ENCODE results near the gene GPR87. TPM values are rescaled to one million over a fixed set of nuclear protein-coding genes. Genes with fewer than 3 reads are reported as not detected.

GPR87 gene
- total and polyA plus RNA-seq, 2 of the 4 experiments (the other 2 are of a cell fraction): 0.26 to 0.36 TPM

- TF ChIP-seq MAZ (IDR thresholded peaks at IDR 0.05; ENCODE audit: borderline replicate concordance, low read depth, low read length) (no peak), BHLHE40 (IDR thresholded peaks at IDR 0.05; ENCODE audit: low read depth, low read length) (no peak), FOS (IDR thresholded peaks at IDR 0.05; ENCODE audit: low read depth, low read length) (no peak), MXI1 (IDR thresholded peaks at IDR 0.05; ENCODE audit: borderline replicate concordance, low read depth, low read length) (no peak), CHD1 (IDR thresholded peaks at IDR 0.05; ENCODE audit: low read depth, low read length) (no peak), RCOR1 (IDR thresholded peaks at IDR 0.05; ENCODE audit: insufficient replicate concordance, low read length) (no peak), RAD21 (IDR thresholded peaks at IDR 0.05; ENCODE audit: low read length) (no peak), POLR2A (IDR thresholded peaks at IDR 0.05; ENCODE audit: low read depth, low read length) (no peak), CTCF (conservative IDR thresholded peaks at IDR 0.05; ENCODE audit: low read depth, low read length) (no peak), CEBPB (IDR thresholded peaks at IDR 0.05; ENCODE audit: low read depth, low read length) (no peak), MAFK (IDR thresholded peaks at IDR 0.05; ENCODE audit: low read depth, low read length) (no peak), USF2 (IDR thresholded peaks at IDR 0.05; ENCODE audit: low read depth, low read length) (no peak), ELK1 (IDR thresholded peaks at IDR 0.05; ENCODE audit: borderline replicate concordance, low read depth, low read length) (no peak), RFX5 (IDR thresholded peaks at IDR 0.05; ENCODE audit: low read depth, low read length) (no peak)
- H2BK20ac ChIP-seq (ENCODE audit: low read depth, low read length): no peak overlapping the region
- no peak overlapping the region for H2AK9ac ChIP-seq (replicated peaks; ENCODE audit: low read depth, low read length, poor library complexity)
- no peak overlapping the region for H4K5ac ChIP-seq (ENCODE audit: low read depth, low read length)
- no peak overlapping the region for H3K56ac ChIP-seq (ENCODE audit: extremely low read depth, insufficient read depth, low read length)
- no peak overlapping the region; the same call in 2 of the 3 replicates for H2BK15ac ChIP-seq (ENCODE audit: low read depth, low read length)
- CTCF ChIA-PET: no interaction called here
- no peaks in the 10 kb centered on the region for H3K36me3 ChIP-seq (ENCODE audit: control insufficient read depth, insufficient read depth, low read length)
- no peak overlapping the region for H4K8ac ChIP-seq (ENCODE audit: low read depth in 2 of 2, low read length in 2 of 2)
- intact Hi-C loops (cut with micrococcal nuclease): no loop called here
- no peak overlapping the region for H3K14ac ChIP-seq (replicated peaks; ENCODE audit: low read depth, low read length)
- H3K4me2 ChIP-seq (ENCODE audit: low read depth, low read length): no peak overlapping the region
- H3K18ac ChIP-seq (ENCODE audit: low read depth, low read length): no peak overlapping the region
- no peaks in the 10 kb centered on the region for H3K79me1 ChIP-seq (ENCODE audit: low read depth in 1 of 2, low read length in 2 of 2)
- no peaks in the 10 kb centered on the region for H4K20me1 ChIP-seq (ENCODE audit: insufficient read depth, low read length)
- H3K4ac ChIP-seq (ENCODE audit: low read depth, low read length): no peak overlapping the region
- in situ Hi-C loops (cut with MboI; ENCODE audit: low sequenced_read_pairs): no loop called here
- H4K91ac ChIP-seq (ENCODE audit: insufficient read depth, low read depth, low read length): no peak overlapping the region
- DNase-seq (no peak), ATAC-seq (ENCODE audit: low read depth) (no peak)
- POLR2A ChIA-PET (ENCODE audit: unreplicated experiment): interaction anchor here (0.6 kb wide), 1 partner anchor 41 kb away, joined by 3 read pairs; no protein-coding TSS in a partner anchor
- H2BK120ac ChIP-seq (ENCODE audit: low read depth, low read length): no peak overlapping the region
- H3K27me3 ChIP-seq (ENCODE audit: control insufficient read depth, insufficient read depth, low read length): no peaks in the 10 kb centered on the region
- peaks cover 3% of the 10 kb centered on the region; the same call in 1 of the 2 replicates for H3K9me1 ChIP-seq (ENCODE audit: insufficient read depth, low read length)
- H3K27ac ChIP-seq (ENCODE audit: insufficient read depth, low read length): no peak overlapping the region
- no peak overlapping the region for H3K23ac ChIP-seq (ENCODE audit: low read depth, low read length)
- H2AFZ ChIP-seq (replicated peaks; ENCODE audit: low read length, poor library complexity): no peak overlapping the region
- H3K4me1 ChIP-seq (ENCODE audit: control insufficient read depth, insufficient read depth, low read length): peaks cover 12% of the 10 kb centered on the region
- no peak overlapping the region for H2BK5ac ChIP-seq (ENCODE audit: low read depth, low read length, poor library complexity, severe bottlenecking)
- H3K4me3 ChIP-seq (ENCODE audit: insufficient read depth, low read depth, low read length): no peak overlapping the region
- dilution Hi-C loops (cut with HindIII; ENCODE audit: low sequenced_read_pairs, unreplicated experiment): no loop called here
- no peak overlapping the region for H3K9ac ChIP-seq (ENCODE audit: low read depth, low read length)
- no TSS peak for BruUV-seq (replicated peaks)
- H2AK5ac ChIP-seq (ENCODE audit: low read depth, low read length): no peak overlapping the region
- H3K9me3 ChIP-seq (ENCODE audit: control insufficient read depth, insufficient read depth, low read length): no peaks in the 10 kb centered on the region
Observed at GRCh38 chr3:151307131-151307530, 9.5 kb downstream of the GPR87 start.

Measured in IMR-90 (cell line).